Natural killer cell (primary cell): ENCODE measurements around the gene PIWIL4. TPM values are rescaled to one million over a fixed set of nuclear protein-coding genes. Genes with fewer than 3 reads are reported as not detected.
"Not testable (repeated sequence)": the region's sequence is repeated elsewhere in the genome, so short reads cannot be mapped to it uniquely, and the experiment has no call there.

Experiments
- ATAC-seq, 3 donors: fragments of 150-1000 bp in 2 of 3; fragments of 200-7000 bp in 1 of 3; cut with Tn5 transposase; 1 replicate in 1 of 3; 2 replicates in 2 of 3; pipeline ENCODE4 v1.10.0; 2021; ENCODE audit warnings: mild to moderate bottlenecking in 2 of 3, moderate library complexity in 2 of 3
- DNase-seq, 2 donors: peaks; one replicate each; pipeline versions ENCODE4 v3.0.0 to v3.0.0-alpha.2; 2013 to 2021; ENCODE audit warnings: mixed read lengths in 1 of 2
- H3K27ac ChIP-seq: one replicate; pipeline ENCODE4 v1.5.1; 2013; ENCODE audit warnings: mild to moderate bottlenecking, low read length
- H3K27me3 ChIP-seq: one replicate; pipeline ENCODE4 v1.6.1; 2013; ENCODE audit warnings: low read length; ENCODE audit not compliant: control insufficient read depth, insufficient read depth
- H3K36me3 ChIP-seq: one replicate; pipeline ENCODE4 v1.6.1; 2013; ENCODE audit warnings: low read length; ENCODE audit not compliant: control insufficient read depth, insufficient read depth
- H3K4me1 ChIP-seq: one replicate; pipeline ENCODE4 v1.6.1; 2013; ENCODE audit warnings: low read length; ENCODE audit not compliant: control insufficient read depth, insufficient read depth
- H3K4me3 ChIP-seq: one replicate; pipeline ENCODE4 v1.5.1; 2013; ENCODE audit warnings: low read length
- H3K9me3 ChIP-seq: one replicate; pipeline ENCODE4 v1.6.1; 2013; ENCODE audit warnings: low read length; ENCODE audit not compliant: control insufficient read depth, insufficient read depth
- H3K27ac Mint-ChIP-seq, 2 donors: one replicate each; pipeline ENCODE4 v1.8.0; 2022; ENCODE audit warnings: mild to moderate bottlenecking in 2 of 2, mixed read lengths in 2 of 2, moderate library complexity in 1 of 2
- H3K27me3 Mint-ChIP-seq, 2 donors: one replicate each; pipeline ENCODE4 v1.8.0; 2022; ENCODE audit warnings: low read depth in 2 of 2, mixed read lengths in 2 of 2
- H3K36me3 Mint-ChIP-seq: one replicate; pipeline ENCODE4 v1.8.0; 2022; ENCODE audit warnings: mixed read lengths
- H3K4me1 Mint-ChIP-seq, 2 donors: one replicate each; pipeline ENCODE4 v1.8.0; 2022; ENCODE audit warnings: mixed read lengths in 2 of 2
- H3K4me3 Mint-ChIP-seq: one replicate; pipeline ENCODE4 v1.8.0; 2022; ENCODE audit warnings: mild to moderate bottlenecking, moderate library complexity, mixed read lengths
- H3K9me3 Mint-ChIP-seq, 2 donors: one replicate each; pipeline ENCODE4 v1.8.0; 2022; ENCODE audit warnings: mixed read lengths in 2 of 2
- WGBS: methylation state at CpG from one replicate; pipeline ENCODE4 v1.1.7; 2013; ENCODE audit warnings: missing lambda C conversion rate; ENCODE audit not compliant: insufficient coverage; 5-methylcytosine and 5-hydroxymethylcytosine counted together
- intact Hi-C: fragments of 100-400 bp; cut with micrococcal nuclease; formaldehyde crosslinking; loops from one replicate; pipeline ENCODE4 v1.14.2; 2022
- total RNA-seq, 4 donors: library from RNA; stranded (reverse); fragments of 120-200 nt in 1 of 4; gene quantifications; one replicate each; pipeline versions ENCODE4 v1.2.3 to v1.2.4, GENCODE V29; 2013 to 2022
- TF ChIP-seq, protein P1 (sequence below): fragments of 200-600 bp; IDR thresholded peaks from one replicate; pipeline ENCODE4 v1.8.0; 2022; ENCODE audit warnings: antibody characterized with exemption

Gene PIWIL4
- total RNA-seq, 3 donors from 2014 or later (not counting 1 experiment from before 2014, with no cell fraction given), result 2.0 to 2.7 (median 2.2) TPM

GRCh38 chr11:94604482-94604881 lies 37.3 kb downstream of the PIWIL4 start:
- ATAC-seq, result no peak
- no peak for DNase-seq
- intact Hi-C loops, result no loop called here
- Histone ChIP-seq H3K36me3 (no peaks in the 10 kb centered on the region), H3K27me3 (no peaks in the 10 kb centered on the region), H3K27ac (no peak overlapping the region), H3K4me3 (no peak overlapping the region), H3K9me3 (no peaks in the 10 kb centered on the region), H3K4me1 (no peaks in the 10 kb centered on the region)
- Mint-ChIP-seq H3K27me3 (no peaks in the 10 kb centered on the region), H3K36me3 (no peaks in the 10 kb centered on the region), H3K4me3 (no peak overlapping the region), H3K9me3 (no peaks in the 10 kb centered on the region), H3K27ac (no peak overlapping the region), H3K4me1 (no peaks in the 10 kb centered on the region)
- 92% methylated on average over 3 of the region's 3 CpGs for WGBS
- TF ChIP-seq, protein P1, sequence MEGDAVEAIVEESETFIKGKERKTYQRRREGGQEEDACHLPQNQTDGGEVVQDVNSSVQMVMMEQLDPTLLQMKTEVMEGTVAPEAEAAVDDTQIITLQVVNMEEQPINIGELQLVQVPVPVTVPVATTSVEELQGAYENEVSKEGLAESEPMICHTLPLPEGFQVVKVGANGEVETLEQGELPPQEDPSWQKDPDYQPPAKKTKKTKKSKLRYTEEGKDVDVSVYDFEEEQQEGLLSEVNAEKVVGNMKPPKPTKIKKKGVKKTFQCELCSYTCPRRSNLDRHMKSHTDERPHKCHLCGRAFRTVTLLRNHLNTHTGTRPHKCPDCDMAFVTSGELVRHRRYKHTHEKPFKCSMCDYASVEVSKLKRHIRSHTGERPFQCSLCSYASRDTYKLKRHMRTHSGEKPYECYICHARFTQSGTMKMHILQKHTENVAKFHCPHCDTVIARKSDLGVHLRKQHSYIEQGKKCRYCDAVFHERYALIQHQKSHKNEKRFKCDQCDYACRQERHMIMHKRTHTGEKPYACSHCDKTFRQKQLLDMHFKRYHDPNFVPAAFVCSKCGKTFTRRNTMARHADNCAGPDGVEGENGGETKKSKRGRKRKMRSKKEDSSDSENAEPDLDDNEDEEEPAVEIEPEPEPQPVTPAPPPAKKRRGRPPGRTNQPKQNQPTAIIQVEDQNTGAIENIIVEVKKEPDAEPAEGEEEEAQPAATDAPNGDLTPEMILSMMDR, result no peak

- no peak overlapping the region for H3K4me3 Mint-ChIP-seq
- TF ChIP-seq, protein P1, result no peak
- ATAC-seq, result no peak
- H3K27me3 Mint-ChIP-seq, result no peaks in the 10 kb centered on the region
- no peak overlapping the region for H3K27ac Mint-ChIP-seq
- H3K4me1 ChIP-seq, result no peaks in the 10 kb centered on the region
- no peak overlapping the region for H3K27ac ChIP-seq
- H3K36me3 Mint-ChIP-seq, result peaks cover 37% of the 10 kb centered on the region
- H3K9me3 Mint-ChIP-seq, result peaks cover 8 to 19% of the 10 kb centered on the region in 2 donors
- no peaks in the 10 kb centered on the region for H3K27me3 ChIP-seq
- 100% methylated on average over 1 of the region's 1 CpG for WGBS
- H3K9me3 ChIP-seq, result peaks cover 12% of the 10 kb centered on the region
- intact Hi-C loops, result no loop called here
- no peaks in the 10 kb centered on the region for H3K36me3 ChIP-seq
- no peak overlapping the region for H3K4me3 ChIP-seq
- no peak for DNase-seq
- no peaks in the 10 kb centered on the region for H3K4me1 Mint-ChIP-seq
Observed at GRCh38 chr11:94613120-94613519, 46.0 kb downstream of the PIWIL4 start.

- peaks cover 4 to 7% of the 10 kb centered on the region in 2 donors for H3K9me3 Mint-ChIP-seq
- peaks cover 9% of the 10 kb centered on the region for H3K36me3 Mint-ChIP-seq
- H3K4me1 Mint-ChIP-seq, result no peaks in the 10 kb centered on the region
- Histone ChIP-seq H3K9me3 (no peaks in the 10 kb centered on the region), H3K4me3 (no peak overlapping the region), H3K4me1 (no peaks in the 10 kb centered on the region), H3K36me3 (no peaks in the 10 kb centered on the region), H3K27me3 (no peaks in the 10 kb centered on the region), H3K27ac (no peak overlapping the region)
- H3K4me3 Mint-ChIP-seq, result no peak overlapping the region
- H3K27me3 Mint-ChIP-seq, result peaks cover 0 to 6% of the 10 kb centered on the region in 2 donors
- TF ChIP-seq, protein P1, result peak; percentile 48
- intact Hi-C loops, result loop anchor here (1.0 to 10.0 kb wide), 7 partner anchors 254 to 1804 kb away; no protein-coding TSS in a partner anchor
- WGBS, result 30% methylated on average over 6 of the region's 6 CpGs
- DNase-seq, result peak in 1 of 2 donors; percentile 72
- no peak overlapping the region for H3K27ac Mint-ChIP-seq
- peak; percentile 55 to 82 (median 75) for ATAC-seq
Observed at GRCh38 chr11:94623120-94623735, 56.1 kb downstream of the PIWIL4 start.

- H3K27ac Mint-ChIP-seq, H3K9me3 Mint-ChIP-seq, H3K4me1 Mint-ChIP-seq, H3K36me3 ChIP-seq, H3K27me3 Mint-ChIP-seq, H3K4me3 Mint-ChIP-seq, H3K36me3 Mint-ChIP-seq, DNase-seq, ATAC-seq, H3K4me3 ChIP-seq, H3K9me3 ChIP-seq, H3K27me3 ChIP-seq, H3K27ac ChIP-seq, H3K4me1 ChIP-seq: not testable (repeated sequence)
- WGBS, result 55% methylated on average over 3 of the region's 3 CpGs
- intact Hi-C loops, result loop anchor here (10.0 kb wide), 1 partner anchor 1139 kb away; no protein-coding TSS in a partner anchor
Observed at GRCh38 chr11:94625422-94625821, 58.3 kb downstream of the PIWIL4 start.

DNA sequence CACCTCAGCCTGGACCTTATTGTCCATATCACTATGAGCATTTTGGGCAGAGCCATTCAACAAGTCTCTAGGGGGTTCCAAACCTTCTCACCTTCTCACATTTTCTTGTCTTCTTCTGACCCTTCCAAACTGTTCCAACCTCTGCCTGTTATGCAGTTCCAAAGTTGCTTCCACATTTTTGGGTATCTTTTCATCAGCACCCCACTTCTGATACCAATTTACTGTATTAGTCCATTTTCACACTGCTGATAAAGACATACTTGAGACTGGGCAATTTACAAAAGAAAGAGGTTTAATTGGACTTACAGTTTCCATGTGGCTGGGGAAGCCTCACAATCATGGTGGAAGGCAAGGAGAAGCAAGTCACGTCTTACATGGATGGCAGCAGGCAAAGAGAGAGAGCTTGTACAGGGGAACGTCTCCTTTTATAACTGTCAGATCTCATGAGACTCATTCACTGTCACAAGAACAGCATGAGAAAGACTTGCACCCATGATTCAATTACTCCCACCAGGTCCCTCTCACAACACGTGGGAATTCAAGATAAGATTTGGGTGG lies 59.9 kb downstream of the PIWIL4 start:
- H3K27me3 ChIP-seq, H3K27me3 Mint-ChIP-seq, H3K4me3 ChIP-seq, H3K36me3 ChIP-seq, ATAC-seq, H3K27ac Mint-ChIP-seq, H3K9me3 ChIP-seq, H3K4me3 Mint-ChIP-seq, H3K4me1 Mint-ChIP-seq, DNase-seq, H3K4me1 ChIP-seq, H3K27ac ChIP-seq, H3K9me3 Mint-ChIP-seq, H3K36me3 Mint-ChIP-seq: not testable (repeated sequence)
- 81% methylated on average over 2 of the region's 3 CpGs for WGBS
- intact Hi-C loops, result loop anchor here (10.0 kb wide), 1 partner anchor 1138 kb away; no protein-coding TSS in a partner anchor
